RKO (cell line): ENCODE measurements around the gene CEP120.
"Not testable (repeated sequence)": the region's sequence is repeated elsewhere in the genome, so short reads cannot be mapped to it uniquely, and the experiment has no call there.

Experiments
- DNase-seq: peaks from one replicate; pipeline ENCODE4 v3.0.0-alpha.2; 2016; ENCODE audit warnings: low spot score

Gene CEP120

DNA sequence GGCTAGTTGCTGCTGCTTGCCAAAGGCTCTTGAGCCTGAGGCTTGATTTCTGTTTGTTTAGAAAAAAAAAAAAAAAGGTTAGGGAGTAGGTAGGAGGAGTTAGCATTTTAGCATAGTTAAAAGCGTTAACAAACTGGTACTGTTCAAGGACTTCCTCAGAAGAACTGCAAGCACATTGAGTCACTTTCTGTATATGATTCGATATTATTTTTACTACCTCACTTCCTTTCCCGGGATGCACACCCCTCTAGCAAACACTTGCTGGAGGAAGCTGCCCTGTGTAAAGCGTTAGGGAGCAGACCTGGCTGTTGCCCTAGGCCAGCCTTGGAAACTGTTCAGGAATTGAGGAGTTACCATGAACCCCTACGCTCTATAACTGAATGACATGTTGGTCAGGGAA, 15.7 kb upstream of the CEP120 start:
- DNase-seq, result no peak

DNA sequence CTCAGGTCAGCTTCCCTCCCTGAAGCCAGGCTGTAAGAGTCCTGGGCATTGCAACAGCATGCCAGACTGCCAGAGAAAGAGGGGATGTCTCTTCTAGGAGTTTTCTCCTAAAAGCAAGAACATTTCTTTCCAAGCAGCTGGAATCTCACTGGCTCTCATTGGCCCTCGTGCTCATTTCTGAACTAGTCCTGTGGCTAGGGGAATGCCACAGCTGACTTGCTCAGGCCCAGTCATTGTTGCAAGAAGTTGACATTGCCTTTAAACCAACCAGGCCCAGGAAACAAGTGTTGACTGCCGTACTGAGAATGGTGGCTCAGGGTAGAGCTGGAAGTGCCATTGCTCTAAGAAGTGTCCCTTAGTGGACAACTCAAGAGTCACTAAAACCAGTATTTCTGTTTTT, 15.0 kb upstream of the CEP120 start:
- DNase-seq, result no peak

DNA sequence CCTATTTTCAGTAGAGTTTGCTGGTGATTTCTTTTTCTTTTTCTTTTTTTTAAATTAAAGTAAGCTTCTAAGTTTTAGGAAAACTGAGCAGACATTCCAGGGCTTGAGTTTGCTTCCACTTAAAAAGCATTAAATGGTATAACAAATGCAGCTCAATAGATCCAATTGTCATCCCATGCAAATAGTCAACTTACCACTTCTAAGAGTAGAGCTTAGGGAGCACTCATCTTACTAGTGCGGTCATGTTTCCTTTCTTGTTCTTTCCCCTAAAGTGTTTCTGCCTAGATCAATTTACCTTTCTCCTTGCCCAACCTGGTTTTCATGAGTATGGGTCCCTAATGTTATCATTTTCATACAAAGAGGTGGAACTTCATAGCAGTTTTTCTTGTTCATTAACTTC, 13.0 kb upstream of the CEP120 start:
- no peak for DNase-seq

DNA sequence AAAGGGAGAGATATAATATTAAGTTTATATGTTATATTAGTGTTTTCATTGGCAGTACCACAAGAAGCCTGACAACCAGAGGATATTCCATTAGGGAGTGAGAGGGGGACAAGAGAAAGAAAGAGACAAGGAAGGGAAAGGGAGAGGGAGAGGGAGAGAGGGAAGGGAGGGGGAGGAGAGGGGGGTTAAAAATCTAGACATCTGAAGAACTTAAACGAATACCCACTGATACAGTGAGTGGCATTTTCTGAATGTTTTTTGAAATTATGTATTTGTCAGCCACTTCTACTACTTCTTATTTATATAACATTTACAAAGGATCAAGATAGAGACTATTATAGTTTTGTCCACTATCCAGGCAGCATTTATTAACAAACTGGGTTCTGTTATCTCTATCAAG, 11.6 kb upstream of the CEP120 start:
- no peak for DNase-seq

DNA sequence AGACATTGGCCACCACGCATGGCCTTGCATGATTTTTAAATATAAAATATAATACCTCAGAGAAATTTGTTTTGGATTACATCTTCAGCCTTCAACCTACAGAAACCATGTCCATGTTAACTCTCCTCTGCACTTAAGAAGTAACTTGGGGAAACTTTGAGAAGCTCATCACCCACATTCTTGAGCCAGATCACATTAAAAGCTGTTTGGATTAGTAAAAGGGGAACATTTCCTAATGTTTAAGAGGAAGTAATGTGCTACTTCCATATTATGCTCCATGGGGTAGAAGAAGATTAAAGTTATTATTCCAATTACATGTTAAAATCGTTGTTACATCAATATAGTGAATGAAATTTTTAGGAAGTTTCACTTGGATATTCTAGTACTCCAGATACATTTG, 10.4 kb upstream of the CEP120 start:
- DNase-seq, result no peak

DNA sequence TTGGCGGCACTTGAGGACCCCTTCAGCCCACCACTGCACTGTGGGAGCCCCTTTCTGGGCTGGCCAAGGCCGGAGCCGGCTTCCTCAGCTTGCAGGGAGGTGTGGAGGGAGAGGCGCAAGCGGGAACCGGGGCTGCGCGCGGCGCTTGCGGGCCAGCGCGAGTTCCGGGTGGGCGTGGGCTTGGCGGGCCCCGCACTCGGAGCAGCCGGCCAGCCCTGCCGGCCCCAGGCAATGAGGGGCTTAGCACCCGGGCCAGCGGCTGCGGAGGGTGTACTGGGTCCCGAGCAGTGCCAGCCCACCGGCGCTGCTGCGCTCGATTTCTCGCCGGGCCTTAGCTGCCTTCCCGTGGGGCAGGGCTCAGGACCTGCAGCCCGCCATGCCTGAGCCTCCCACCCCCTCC, 7.2 kb upstream of the CEP120 start:
- not testable (repeated sequence) for DNase-seq

DNA sequence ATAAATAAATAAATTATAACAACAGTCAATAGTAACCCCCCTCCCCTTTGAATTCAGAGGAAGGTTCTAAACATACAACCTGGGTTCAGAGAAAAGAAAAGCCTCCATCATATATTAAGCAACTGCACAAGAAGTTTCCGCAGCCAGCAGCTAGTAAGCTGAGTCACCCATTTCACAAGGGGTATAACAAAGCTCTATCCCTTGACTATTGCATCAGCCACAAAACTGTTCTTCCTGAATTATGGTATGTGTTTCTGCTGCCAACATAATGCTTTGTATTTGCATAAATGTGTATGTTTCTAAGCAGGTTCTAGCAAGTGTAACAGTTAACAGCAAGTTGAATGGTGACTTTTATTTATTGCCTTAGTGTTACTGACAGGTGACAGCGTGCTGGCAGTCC, 6.8 kb upstream of the CEP120 start:
- peak; percentile 72 for DNase-seq

DNA sequence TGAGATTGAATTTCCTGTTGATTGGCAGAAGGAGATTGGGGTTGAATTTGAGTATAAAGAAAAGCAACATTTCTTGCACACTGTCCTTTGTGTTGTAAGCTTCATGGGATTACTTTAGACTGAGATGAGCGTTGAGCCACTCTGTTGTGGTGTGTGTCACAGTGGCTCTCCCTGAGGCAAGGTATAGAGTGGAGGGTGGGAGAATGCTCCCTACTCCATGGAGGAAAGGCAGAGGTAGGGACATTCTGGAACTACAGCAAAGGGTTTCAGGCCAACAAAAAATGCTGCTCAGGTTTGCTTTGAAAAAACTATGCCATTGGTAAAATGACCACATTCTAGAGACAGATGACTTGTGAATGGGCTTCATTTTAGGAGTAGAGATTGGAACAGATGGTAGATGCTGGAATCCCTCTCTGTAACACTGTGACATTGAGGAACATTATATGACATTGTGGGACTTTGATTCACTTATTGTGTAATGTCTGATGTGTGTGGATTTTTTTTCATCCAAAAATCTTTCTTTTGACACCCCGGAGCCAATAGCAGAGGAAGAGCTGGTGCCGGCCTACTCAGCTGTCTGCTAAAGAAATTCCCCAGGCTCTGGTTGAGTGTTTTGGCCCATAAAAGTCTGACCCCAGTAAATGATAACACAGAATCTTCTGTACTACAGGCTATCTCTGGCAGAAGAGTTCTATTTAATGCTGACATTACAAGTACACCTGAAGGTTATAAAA, 6.2 kb upstream of the CEP120 start:
- DNase-seq, result no peak

DNA sequence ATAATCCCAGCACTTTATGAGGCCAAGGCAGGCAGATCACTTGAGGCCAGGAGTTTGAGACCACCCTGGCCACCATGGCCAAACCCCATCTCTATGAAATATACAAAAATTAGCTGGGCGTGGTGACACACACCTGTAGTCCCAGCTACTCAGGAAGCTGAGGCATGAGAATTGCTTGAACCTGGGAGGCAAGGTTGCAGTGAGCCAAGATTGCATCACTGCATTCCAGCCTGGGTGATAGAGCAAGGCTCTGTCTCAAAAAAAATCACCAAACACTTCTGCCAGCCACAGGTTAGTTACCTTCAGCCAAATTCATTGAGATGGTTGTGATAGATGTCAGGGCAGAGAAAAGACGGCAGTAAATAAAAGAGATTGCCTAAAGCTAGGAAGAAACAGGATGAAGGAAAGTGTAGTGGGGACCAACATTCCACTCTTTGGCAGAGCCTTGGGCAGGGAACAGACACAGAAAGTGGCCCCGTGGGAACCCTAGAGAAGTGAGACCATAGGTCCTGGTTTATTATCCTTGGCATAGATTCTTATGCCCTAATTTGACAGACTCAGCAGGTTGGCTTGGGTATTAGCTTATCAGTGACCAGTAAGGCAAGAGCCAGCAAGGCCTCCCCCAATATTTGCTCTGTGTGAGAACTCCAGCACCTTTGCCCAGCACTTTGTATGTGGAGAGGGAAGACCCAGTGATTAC, 5.5 kb upstream of the CEP120 start:
- no peak for DNase-seq

DNA sequence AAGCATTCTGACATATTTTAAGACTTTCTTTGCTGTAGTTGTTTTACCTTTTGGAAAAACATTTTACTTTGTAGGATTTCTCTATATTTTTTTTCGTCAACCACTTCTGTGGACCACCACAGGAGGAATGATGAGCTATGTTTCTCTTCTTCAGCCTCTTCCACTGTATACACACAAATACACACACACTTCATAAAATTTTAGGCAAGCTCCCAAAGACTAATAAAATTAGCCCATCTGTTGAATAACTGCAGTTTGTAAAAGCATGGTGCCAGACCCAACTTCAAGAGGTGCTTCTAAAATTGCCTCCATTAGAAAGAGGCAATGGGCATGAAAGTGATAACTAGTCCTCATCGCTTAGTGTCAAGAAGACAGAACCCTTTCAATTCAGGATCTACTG, 4.1 kb upstream of the CEP120 start:
- no peak for DNase-seq

DNA sequence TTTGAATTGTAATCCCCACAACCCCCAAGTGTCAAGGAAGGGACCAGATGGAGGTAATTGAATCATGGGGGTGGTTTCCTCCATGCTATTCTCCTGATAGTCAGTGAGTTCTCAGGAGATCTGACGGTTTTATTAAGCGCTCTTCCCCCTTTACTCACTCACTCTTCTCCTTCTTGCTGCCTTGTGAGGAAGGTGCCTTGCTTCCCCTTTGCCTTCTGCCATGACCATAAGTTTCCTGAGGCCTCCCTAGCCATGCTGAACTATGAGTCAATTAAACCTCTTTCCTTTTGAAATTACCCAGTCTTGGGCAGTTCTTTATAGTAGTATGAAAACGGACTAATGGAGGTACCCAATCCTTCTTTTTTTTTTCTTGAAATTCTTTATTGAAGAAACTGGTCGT, 2.2 kb upstream of the CEP120 start:
- DNase-seq, result no peak

DNA sequence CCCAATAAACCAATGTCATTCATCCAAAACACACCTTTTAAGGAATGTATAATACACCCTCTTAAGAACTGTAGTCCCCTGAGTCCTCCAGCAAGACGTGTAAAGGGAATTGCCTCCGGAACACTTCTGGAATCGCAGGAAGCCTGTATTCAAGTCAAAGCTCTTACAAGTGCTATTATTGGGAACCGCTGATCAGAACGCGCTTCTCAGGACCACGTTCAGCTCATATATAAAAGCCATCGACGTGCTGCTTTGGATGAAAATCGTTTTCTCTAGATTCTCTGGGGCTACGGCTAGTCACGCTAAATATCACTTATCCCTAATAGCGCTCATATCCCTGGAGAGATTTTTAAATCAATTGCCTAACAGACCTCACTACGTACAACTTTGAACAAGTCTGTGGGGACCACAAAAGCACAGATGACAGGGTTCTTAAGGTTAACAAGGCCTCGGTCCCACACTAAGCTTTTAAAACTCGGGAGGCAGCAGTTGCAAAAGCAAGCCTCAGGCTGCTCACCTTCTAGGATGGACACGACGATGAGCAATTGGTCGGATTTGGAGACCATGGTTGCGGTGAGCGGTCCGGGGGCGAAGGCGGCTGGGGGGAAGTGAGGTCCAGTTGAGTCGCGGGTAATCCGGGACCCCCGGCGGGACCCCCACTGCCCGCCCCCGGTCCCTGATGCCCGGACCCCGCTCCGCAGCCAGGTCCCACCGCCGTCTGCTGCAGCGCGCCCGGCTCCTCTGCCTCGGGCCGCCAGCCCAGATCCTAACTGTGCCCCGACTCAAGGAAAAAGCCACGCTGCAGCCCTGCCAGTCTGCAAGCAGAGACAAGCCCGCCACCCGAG, 548 bp downstream of the CEP120 start:
- peak; percentile 66 for DNase-seq

DNA sequence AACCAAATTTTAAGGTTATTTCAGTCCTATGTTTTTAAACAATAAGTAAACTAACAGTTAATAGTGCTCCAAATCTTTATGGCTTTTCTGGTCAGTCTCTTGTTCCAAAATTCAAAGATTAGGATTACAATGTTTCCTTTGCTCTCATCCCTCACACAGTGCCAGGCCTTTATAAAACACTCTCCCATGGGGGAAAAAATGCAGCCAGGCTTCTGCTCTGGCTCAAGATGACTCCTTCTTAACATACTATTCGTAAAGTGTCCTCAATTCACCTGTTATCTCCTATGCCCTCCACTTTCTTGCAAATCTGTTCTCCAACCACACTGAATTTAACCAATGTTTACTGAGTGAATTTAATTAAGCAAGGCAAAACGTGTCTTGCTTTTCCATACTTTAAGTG, 1.4 kb downstream of the CEP120 start:
- DNase-seq, result peak; percentile 25

DNA sequence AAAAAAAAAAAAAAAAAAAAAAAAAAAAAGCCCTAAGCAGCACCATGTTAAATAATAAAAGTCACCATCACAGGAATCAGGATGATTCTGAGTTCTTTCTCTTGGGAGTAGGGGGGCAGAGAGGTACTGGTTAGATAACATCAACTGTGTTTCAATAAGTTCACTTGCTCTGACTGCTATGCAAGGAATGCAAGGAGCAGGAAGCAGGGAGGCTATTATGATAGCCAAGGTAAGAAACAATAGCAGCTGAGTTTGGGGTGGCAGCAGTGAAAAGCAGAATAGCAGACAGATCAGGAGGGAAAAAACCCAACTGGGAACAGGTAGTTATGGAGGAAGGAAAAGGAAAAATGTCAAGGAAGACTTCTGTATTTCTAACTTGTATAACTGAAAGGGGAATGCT, 8.2 kb downstream of the CEP120 start:
- no peak for DNase-seq

DNA sequence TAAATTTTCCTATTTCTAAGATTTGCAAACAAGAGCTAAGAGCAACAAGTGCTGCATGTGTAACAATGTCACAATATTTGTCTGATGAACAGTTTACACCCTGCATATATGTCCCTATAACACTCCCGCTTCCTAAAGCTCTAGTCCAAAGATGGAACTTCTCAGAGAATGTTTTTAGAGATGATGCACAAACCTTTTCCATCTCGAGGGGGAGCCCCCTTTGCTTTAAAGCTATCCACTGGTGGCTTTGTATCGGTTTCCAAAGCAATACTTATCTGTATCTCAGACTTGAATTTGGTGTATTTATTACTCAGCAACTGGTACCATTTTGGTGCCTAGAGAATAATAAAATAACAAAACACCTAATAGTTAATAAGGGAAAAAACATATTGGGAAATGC, 11.0 kb downstream of the CEP120 start:
- DNase-seq, result no peak

DNA sequence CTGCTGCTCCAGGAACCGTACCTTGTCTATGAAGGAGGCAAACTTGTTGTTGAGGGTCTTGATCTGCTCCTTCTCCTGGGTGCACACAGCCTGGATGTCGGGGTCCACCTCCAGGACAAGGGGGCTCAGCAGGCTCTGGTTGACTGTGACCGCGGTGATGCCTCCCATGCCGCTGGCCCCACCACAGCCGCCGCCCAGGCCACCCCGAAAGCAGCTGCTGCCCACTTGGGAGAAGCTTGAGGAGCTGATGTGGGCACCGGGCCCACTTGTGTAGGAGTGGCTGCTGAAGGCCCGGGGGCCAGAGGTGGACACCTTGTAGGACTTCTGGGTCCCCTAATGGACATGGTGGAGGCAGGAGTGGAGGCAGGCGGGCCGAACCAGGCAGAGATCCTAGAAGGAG, 21.2 kb downstream of the CEP120 start:
- DNase-seq, result not testable (repeated sequence)

DNA sequence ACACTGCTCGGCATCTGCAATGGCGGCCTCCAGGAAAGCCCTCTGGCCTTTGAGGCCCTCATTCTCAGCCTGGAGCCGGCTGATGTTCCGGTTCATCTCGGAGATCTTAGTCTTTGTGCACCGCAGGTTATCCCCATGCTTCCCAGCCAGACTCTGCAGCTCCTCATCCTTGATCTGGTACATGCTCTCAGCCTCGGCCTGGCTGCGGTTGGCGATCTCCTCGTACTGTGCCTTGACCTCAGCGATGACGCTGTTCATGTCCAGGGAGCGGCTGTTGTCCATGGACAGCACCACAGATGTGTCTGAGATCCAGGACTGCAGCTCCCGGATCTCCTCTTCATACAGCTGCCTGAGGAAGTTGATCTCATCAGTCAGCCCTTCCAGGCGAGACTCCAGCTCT, 21.9 kb downstream of the CEP120 start:
- DNase-seq, result no peak

DNA sequence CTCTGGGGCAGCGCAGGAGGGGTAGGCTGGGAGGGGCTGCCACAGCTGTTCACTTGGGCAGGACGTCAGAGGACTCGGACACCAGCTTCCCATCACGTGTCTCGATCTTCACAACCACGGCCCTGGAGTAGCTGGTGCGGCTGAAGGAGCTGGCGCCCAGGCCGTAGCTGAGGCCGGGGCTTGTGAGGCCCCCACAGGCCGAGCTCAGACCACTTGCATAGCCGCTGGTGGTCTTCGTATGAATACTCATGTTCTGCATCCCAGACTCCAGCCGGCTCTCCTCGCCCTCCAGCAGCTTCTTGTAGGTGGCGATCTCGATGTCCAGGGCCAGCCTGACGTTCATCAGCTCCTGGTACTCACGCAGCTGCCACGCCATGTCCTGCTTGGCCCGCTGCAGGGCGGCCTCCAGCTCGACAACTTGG, 22.3 kb downstream of the CEP120 start:
- DNase-seq, result not testable (repeated sequence)

DNA sequence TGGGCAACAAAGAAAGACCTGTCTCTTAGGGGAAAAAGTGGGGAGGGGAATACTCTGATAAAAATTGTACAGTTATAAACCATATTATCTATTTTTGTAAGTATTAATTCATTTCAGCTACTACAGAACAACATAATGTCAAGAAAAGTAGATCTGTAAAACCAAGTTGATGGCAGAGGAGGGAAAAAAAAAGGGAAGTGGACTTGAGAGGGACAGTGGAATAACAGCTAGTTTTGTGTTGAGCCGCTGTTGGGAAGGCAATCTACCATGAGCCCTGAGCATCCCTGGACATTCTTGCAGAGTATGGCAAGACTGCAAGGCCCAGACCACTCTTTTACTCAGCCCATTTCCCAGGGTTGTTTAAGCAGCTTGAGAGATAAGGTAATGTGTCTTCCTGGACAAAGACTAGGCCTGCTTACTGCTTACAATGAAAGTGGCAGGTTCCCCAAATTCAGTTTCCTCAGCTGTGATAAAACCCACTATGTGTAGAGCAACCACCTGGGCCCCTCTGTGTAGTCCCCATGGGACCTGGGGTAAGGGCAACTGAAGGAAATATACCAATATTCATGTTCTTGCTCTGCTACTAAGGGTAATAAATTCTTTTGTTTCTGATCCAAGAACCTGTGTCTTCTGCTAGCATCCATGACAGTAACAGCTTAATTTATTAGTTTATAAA, 25.0 kb downstream of the CEP120 start:
- DNase-seq, result no peak

DNA sequence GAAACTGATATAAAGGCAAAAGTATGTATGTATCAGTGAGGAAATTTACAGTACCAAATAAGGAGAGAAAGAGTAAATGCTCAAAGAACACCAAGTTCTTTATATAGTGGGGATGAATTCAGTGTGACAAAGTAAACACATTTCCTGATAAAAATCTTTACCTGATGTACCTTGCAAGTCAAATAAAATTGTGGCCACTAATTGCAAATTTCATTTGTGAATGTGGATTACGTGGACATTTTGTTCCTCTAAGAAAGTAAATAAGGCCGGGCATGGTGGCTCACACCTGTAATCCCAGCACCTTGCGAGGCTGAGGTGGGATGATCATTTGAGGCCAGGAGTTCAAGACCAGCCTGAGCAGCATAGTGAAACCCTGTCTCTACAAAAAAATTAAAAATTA, 25.7 kb downstream of the CEP120 start:
- DNase-seq, result no peak

DNA sequence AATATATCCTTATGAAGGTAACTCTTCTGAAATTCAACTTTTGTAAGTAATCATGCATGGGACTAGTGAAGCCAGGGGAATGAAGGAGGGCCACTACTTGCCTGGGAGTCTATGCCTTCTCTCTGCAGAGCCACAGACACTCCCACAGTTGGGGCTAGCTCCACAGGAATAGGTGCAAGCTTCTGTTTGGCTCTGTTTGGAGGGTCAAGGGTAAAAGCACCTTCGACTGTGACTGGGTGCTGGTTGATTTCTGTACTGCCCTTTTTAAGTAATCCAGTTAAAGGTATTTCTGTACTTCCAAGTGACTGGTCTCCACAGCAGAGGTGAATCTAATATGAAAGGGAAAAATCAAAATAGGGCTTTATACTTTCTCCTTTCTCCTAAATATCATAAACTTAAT, 32.2 kb downstream of the CEP120 start:
- no peak for DNase-seq

DNA sequence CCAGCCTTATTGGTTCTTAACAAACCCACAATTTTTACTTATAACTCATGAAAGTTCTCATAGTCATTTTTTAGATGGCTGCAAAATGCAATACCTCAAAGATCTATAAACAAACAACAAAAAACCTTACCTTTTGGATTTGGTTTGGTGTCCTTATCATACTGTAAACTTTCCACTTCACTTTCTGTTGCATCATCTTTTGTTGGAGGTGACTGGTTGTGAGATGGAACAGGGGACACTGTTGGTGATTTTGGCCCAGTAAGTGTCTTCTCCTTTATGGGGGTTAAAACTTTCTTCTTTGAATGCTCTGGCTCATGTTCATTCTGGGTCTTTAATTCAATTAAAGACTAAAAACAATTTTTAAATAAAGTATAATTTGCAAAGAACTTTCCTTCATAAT, 33.4 kb downstream of the CEP120 start:
- DNase-seq, result no peak
